IMR-90 (cell line): ENCODE measurements around the gene RAB33B. TPM values are rescaled to one million over a fixed set of nuclear protein-coding genes. Genes with fewer than 3 reads are reported as not detected.

Experiments used
- ATAC-seq: fragments of 200-7000 bp; cut with Tn5 transposase; 2 replicates; pipeline ENCODE4 v1.9.1; 2020; ENCODE audit warnings: low read depth, mild to moderate bottlenecking, moderate library complexity
- BruUV-seq: library from RNA; stranded (reverse); fragments of 400-500 nt; replicated peaks from 2 replicates; lab custom pipeline; 2021; lab: Mats Ljungman, UMichigan
- CTCF ChIA-PET: fragments of 300-600 bp; formaldehyde crosslinking; extraction: SDS; loops from one replicate; lab custom pipeline; 2021; ENCODE audit warnings: antibody characterized with exemption; lab: Yijun Ruan, JAX
- POLR2A ChIA-PET: fragments of 300-600 bp; sonication (Branson Sonifier 250); formaldehyde crosslinking; loops from one replicate; lab custom pipeline; 2022; ENCODE audit warnings: antibody characterized with exemption; ENCODE audit not compliant: unreplicated experiment; lab: Charles Lee
- DNase-seq: peaks from one replicate; pipeline ENCODE4 v3.0.0; 2013
- H2AFZ ChIP-seq: replicated peaks from 2 replicates; pipeline ENCODE3; 2013; ENCODE audit warnings: low read length, mild to moderate bottlenecking; ENCODE audit not compliant: poor library complexity
- H2AK5ac ChIP-seq: 2 replicates; pipeline ENCODE4 v1.6.1; 2013; ENCODE audit warnings: low read depth, low read length, inconsistent platforms
- H2AK9ac ChIP-seq: replicated peaks from 2 replicates; pipeline ENCODE3; 2013; ENCODE audit warnings: mild to moderate bottlenecking, low read depth, low read length, moderate library complexity; ENCODE audit not compliant: poor library complexity
- H2BK120ac ChIP-seq: 2 replicates; pipeline ENCODE4 v1.6.1; 2013; ENCODE audit warnings: low read depth, low read length, inconsistent platforms
- H2BK15ac ChIP-seq: 3 replicates; pipeline ENCODE4 v1.6.1; 2013; ENCODE audit warnings: low read depth, low read length, inconsistent platforms
- H2BK20ac ChIP-seq: 2 replicates; pipeline ENCODE4 v1.6.1; 2013; ENCODE audit warnings: low read depth, mild to moderate bottlenecking, inconsistent platforms, low read length, moderate library complexity
- H2BK5ac ChIP-seq: 2 replicates; pipeline ENCODE4 v1.6.1; 2013; ENCODE audit warnings: mild to moderate bottlenecking, low read depth, low read length, inconsistent platforms; ENCODE audit not compliant: poor library complexity, severe bottlenecking
- H3K14ac ChIP-seq: replicated peaks from 2 replicates; pipeline ENCODE4 v1.6.1; 2013; ENCODE audit warnings: low read depth, low read length, inconsistent platforms
- H3K18ac ChIP-seq: 2 replicates; pipeline ENCODE4 v1.6.1; 2013; ENCODE audit warnings: low read depth, low read length, control low read depth
- H3K23ac ChIP-seq: 2 replicates; pipeline ENCODE4 v1.6.1; 2013; ENCODE audit warnings: low read depth, low read length, inconsistent platforms
- H3K27ac ChIP-seq: 2 replicates; pipeline ENCODE4 v1.5.1; 2013; ENCODE audit warnings: mild to moderate bottlenecking, control low read depth, low read length; ENCODE audit not compliant: insufficient read depth
- H3K27me3 ChIP-seq: 2 replicates; pipeline ENCODE4 v1.6.1; 2013; ENCODE audit warnings: low read length; ENCODE audit not compliant: control insufficient read depth, insufficient read depth
- H3K36me3 ChIP-seq: 2 replicates; pipeline ENCODE4 v1.6.1; 2013; ENCODE audit warnings: low read length, mixed read lengths; ENCODE audit not compliant: control insufficient read depth, insufficient read depth
- H3K4ac ChIP-seq: 2 replicates; pipeline ENCODE4 v1.6.1; 2013; ENCODE audit warnings: low read depth, low read length, inconsistent platforms
- H3K4me1 ChIP-seq: 2 replicates; pipeline ENCODE4 v1.6.1; 2013; ENCODE audit warnings: low read length, mixed read lengths; ENCODE audit not compliant: control insufficient read depth, insufficient read depth
- H3K4me2 ChIP-seq: 2 replicates; pipeline ENCODE4 v1.6.1; 2013; ENCODE audit warnings: low read depth, mild to moderate bottlenecking, control low read depth, low read length, moderate library complexity
- H3K4me3 ChIP-seq: 2 replicates; pipeline ENCODE4 v1.5.1; 2013; ENCODE audit warnings: low read depth, mild to moderate bottlenecking, control low read depth, low read length, moderate library complexity; ENCODE audit not compliant: insufficient read depth
- H3K56ac ChIP-seq: 2 replicates; pipeline ENCODE4 v1.6.1; 2013; ENCODE audit warnings: low read length, inconsistent platforms; ENCODE audit not compliant: insufficient read depth; ENCODE audit errors: extremely low read depth
- H3K79me1 ChIP-seq, 2 experiments: 2 replicates each; pipeline ENCODE4 v1.6.1; 2013; ENCODE audit warnings: low read length in 2 of 2, inconsistent platforms in 1 of 2, low read depth in 1 of 2
- H3K9ac ChIP-seq: 2 replicates; pipeline ENCODE4 v1.6.1; 2013; ENCODE audit warnings: low read depth, low read length, control low read depth
- H3K9me1 ChIP-seq: 2 replicates; pipeline ENCODE4 v1.6.1; 2013; ENCODE audit warnings: low read length, inconsistent platforms; ENCODE audit not compliant: insufficient read depth
- H3K9me3 ChIP-seq: 2 replicates; pipeline ENCODE4 v1.6.1; 2013; ENCODE audit warnings: low read length; ENCODE audit not compliant: control insufficient read depth, insufficient read depth
- H4K20me1 ChIP-seq: 2 replicates; pipeline ENCODE4 v1.6.1; 2013; ENCODE audit warnings: low read length, inconsistent platforms; ENCODE audit not compliant: insufficient read depth
- H4K5ac ChIP-seq: 2 replicates; pipeline ENCODE4 v1.6.1; 2013; ENCODE audit warnings: mild to moderate bottlenecking, low read depth, low read length, control low read depth
- H4K8ac ChIP-seq, 2 experiments: 2 replicates each; pipeline ENCODE4 v1.6.1; 2013; ENCODE audit warnings: low read depth in 2 of 2, low read length in 2 of 2, control low read depth in 1 of 2, inconsistent platforms in 1 of 2
- H4K91ac ChIP-seq: 2 replicates; pipeline ENCODE4 v1.6.1; 2013; ENCODE audit warnings: low read depth, low read length, inconsistent platforms; ENCODE audit not compliant: insufficient read depth
- CHD1 ChIP-seq: IDR thresholded peaks from 2 replicates; pipeline ENCODE4 v1.6.1; 2012; ENCODE audit warnings: low read depth, low read length, improper control_type of control experiment
- MXI1 ChIP-seq: IDR thresholded peaks from 2 replicates; pipeline ENCODE4 v1.6.1; 2012; ENCODE audit warnings: low read depth, mild to moderate bottlenecking, low read length, moderate library complexity, borderline replicate concordance
- NFE2L2 ChIP-seq: fragments of 150-350 bp; IDR thresholded peaks from 2 replicates; pipeline ENCODE4 v1.6.1; 2016; ENCODE audit warnings: low read depth, mild to moderate bottlenecking, low read length
- RAD21 ChIP-seq: IDR thresholded peaks from 2 replicates; pipeline ENCODE4 v1.6.1; 2012; ENCODE audit warnings: low read length, improper control_type of control experiment
- RCOR1 ChIP-seq: IDR thresholded peaks from 2 replicates; pipeline ENCODE4 v1.6.1; 2012; ENCODE audit warnings: mild to moderate bottlenecking, low read length, improper control_type of control experiment; ENCODE audit not compliant: insufficient replicate concordance
- WGBS, 2 experiments: methylation state at CpG; one replicate each; pipeline versions ENCODE4 v1.1.5 to v1.1.7; 2013; ENCODE audit warnings: missing lambda C conversion rate in 2 of 2; ENCODE audit not compliant: insufficient read length in 1 of 2; ENCODE audit errors: extremely low coverage in 2 of 2; 5-methylcytosine and 5-hydroxymethylcytosine counted together
- dilution Hi-C: fragments of 300-500 bp; cut with HindIII; formaldehyde crosslinking; loops from one replicate; pipeline ENCODE4 v1.14.3; 2018; ENCODE audit warnings: low sequenced_read_pairs; ENCODE audit not compliant: unreplicated experiment
- in situ Hi-C: fragments of 300-500 bp; cut with MboI; formaldehyde crosslinking; loops from 3 replicates; pipeline ENCODE4 v1.14.3; 2019; ENCODE audit warnings: low sequenced_read_pairs, inconsistent platforms, mixed read lengths
- intact Hi-C: fragments of 100-400 bp; cut with micrococcal nuclease; formaldehyde crosslinking; loops from 2 replicates; pipeline ENCODE4 v1.10.0; 2022
- polyA plus RNA-seq, 3 experiments: library from polyadenylated mRNA; depleted of rRNA; stranded (reverse); fragments of >200 nt; gene quantifications; 2 replicates each; pipeline ENCODE4 v1.2.3, GENCODE V29; 2012; ENCODE audit warnings: low replicate concordance in 1 of 3
- total RNA-seq: library from RNA; depleted of rRNA; stranded (reverse); fragments of >200 nt; gene quantifications from 2 replicates; pipeline ENCODE4 v1.2.3, GENCODE V29; 2012
- TF ChIP-seq, protein P1 (sequence below): fragments of 150-350 bp; IDR thresholded peaks from 2 replicates; pipeline ENCODE4 v1.6.1; 2016; ENCODE audit warnings: low read depth, mild to moderate bottlenecking, low read length, moderate library complexity, borderline replicate concordance
- TF ChIP-seq, protein P2 (sequence below): conservative IDR thresholded peaks from 2 replicates; pipeline ENCODE4 v1.5.1; 2012; ENCODE audit warnings: mild to moderate bottlenecking, low read depth, low read length, improper control_type of control experiment
- TF ChIP-seq, protein P3 (sequence below): fragments of 150-350 bp; IDR thresholded peaks from 2 replicates; pipeline ENCODE4 v1.6.1; 2017; ENCODE audit warnings: mild to moderate bottlenecking, antibody characterized with exemption, low read length, low read depth

The RAB33B gene
- total and polyA plus RNA-seq, 2 of the 4 experiments (the other 2 are of a cell fraction): 3.7 to 7.3 TPM

DNA sequence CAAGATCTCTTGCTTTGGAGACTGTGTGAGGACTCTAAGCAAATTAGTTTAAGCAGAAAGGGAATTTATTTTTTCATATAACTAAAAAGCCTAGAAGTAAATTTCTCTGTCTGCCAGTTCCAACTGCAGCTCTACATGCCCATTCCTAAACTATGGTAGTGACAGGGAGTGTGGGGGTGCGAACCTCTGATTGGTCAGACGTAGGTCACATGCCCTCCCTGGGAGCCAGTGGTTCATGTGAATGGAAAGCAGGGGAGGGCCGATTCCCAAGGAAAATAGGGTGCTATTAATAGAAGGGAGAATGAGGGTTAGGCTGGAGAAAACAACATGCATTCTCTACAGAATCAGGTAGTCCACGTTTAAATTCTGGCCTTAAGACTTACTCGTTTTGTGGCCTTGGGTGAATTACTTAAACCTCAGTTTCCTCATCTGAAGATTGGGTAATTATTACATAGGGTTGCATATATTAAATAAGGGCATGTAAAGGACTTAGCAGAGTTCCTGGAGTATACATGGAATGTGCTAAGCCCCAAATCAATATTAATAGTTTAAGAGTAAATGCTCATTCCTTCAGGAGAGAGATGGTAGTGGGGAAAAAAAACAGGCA is 7.2 kb downstream of the RAB33B start:
- Histone ChIP-seq H3K4me2 (no peak overlapping the region), H3K27me3 (no peaks in the 10 kb centered on the region), H2BK15ac (no peak overlapping the region), H3K27ac (no peak overlapping the region), H2AK9ac (no peak overlapping the region), H4K5ac (no peak overlapping the region), H3K4me1 (no peaks in the 10 kb centered on the region), H3K23ac (no peak overlapping the region), H2BK5ac (no peak overlapping the region), H2BK20ac (no peak overlapping the region), H3K79me1 (peaks cover 21 to 57% of the 10 kb centered on the region in 2 experiments), H4K91ac (no peak overlapping the region), H3K9ac (no peak overlapping the region), H3K18ac (no peak overlapping the region), H3K14ac (no peak overlapping the region), H3K4me3 (no peak overlapping the region), H2AFZ (no peak overlapping the region), H3K56ac (no peak overlapping the region), H3K9me3 (no peaks in the 10 kb centered on the region), H3K36me3 (no peaks in the 10 kb centered on the region), H3K4ac (no peak overlapping the region), H4K8ac (no peak overlapping the region), H4K20me1 (peaks cover 16% of the 10 kb centered on the region; the same call in 1 of the 2 replicates), H3K9me1 (peaks cover 4% of the 10 kb centered on the region; the same call in 1 of the 2 replicates), H2BK120ac (no peak overlapping the region), H2AK5ac (no peak overlapping the region)
- ChIA-PET CTCF (interaction anchor here (0.6 kb wide), 1 partner anchor 196 kb away, joined by 3 read pairs; no protein-coding TSS in a partner anchor), POLR2A (no interaction called here)
- in situ Hi-C loops (no loop called here), intact Hi-C loops (no loop called here), dilution Hi-C loops (no loop called here)
- BruUV-seq: no TSS peak
- no peak for DNase-seq
- no peak for ATAC-seq
- TF ChIP-seq RAD21 (no peak), RCOR1 (no peak), MXI1 (no peak), NFE2L2 (no peak), CHD1 (no peak)
- TF ChIP-seq, protein P1, sequence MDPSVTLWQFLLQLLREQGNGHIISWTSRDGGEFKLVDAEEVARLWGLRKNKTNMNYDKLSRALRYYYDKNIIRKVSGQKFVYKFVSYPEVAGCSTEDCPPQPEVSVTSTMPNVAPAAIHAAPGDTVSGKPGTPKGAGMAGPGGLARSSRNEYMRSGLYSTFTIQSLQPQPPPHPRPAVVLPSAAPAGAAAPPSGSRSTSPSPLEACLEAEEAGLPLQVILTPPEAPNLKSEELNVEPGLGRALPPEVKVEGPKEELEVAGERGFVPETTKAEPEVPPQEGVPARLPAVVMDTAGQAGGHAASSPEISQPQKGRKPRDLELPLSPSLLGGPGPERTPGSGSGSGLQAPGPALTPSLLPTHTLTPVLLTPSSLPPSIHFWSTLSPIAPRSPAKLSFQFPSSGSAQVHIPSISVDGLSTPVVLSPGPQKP: no peak
- TF ChIP-seq, protein P2, sequence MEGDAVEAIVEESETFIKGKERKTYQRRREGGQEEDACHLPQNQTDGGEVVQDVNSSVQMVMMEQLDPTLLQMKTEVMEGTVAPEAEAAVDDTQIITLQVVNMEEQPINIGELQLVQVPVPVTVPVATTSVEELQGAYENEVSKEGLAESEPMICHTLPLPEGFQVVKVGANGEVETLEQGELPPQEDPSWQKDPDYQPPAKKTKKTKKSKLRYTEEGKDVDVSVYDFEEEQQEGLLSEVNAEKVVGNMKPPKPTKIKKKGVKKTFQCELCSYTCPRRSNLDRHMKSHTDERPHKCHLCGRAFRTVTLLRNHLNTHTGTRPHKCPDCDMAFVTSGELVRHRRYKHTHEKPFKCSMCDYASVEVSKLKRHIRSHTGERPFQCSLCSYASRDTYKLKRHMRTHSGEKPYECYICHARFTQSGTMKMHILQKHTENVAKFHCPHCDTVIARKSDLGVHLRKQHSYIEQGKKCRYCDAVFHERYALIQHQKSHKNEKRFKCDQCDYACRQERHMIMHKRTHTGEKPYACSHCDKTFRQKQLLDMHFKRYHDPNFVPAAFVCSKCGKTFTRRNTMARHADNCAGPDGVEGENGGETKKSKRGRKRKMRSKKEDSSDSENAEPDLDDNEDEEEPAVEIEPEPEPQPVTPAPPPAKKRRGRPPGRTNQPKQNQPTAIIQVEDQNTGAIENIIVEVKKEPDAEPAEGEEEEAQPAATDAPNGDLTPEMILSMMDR: no peak
- TF ChIP-seq, protein P3, sequence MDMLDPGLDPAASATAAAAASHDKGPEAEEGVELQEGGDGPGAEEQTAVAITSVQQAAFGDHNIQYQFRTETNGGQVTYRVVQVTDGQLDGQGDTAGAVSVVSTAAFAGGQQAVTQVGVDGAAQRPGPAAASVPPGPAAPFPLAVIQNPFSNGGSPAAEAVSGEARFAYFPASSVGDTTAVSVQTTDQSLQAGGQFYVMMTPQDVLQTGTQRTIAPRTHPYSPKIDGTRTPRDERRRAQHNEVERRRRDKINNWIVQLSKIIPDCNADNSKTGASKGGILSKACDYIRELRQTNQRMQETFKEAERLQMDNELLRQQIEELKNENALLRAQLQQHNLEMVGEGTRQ: 0 out of 2 replicates have a peak, but pooled peaks have one; percentile 62
- WGBS, 2 experiments: no CpG with 5 or more reads among the region's 5 CpGs
